ENCODE data around the gene TMEM63B.

The TMEM63B gene

DNA sequence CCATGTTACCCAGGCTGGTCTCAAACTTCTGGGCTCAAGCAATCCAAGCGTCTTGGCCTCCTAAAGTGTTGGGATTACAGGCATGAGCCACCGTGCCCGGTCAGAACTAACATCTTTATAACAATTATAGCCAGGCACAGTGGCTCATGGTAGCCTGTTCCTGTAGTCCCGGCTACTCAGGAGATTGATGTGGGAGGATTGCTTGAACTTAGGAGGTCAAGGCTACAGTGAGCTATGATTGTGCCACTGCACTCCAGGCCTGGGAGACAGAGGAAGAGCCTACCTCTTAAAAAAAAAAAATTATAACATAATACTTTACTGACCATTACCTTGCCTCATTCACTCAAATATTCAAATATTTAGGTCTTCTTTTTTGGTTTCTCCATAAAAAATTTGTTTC, 72.5 kb downstream of the TMEM63B start:
- TF ChIP-seq, protein P1, sequence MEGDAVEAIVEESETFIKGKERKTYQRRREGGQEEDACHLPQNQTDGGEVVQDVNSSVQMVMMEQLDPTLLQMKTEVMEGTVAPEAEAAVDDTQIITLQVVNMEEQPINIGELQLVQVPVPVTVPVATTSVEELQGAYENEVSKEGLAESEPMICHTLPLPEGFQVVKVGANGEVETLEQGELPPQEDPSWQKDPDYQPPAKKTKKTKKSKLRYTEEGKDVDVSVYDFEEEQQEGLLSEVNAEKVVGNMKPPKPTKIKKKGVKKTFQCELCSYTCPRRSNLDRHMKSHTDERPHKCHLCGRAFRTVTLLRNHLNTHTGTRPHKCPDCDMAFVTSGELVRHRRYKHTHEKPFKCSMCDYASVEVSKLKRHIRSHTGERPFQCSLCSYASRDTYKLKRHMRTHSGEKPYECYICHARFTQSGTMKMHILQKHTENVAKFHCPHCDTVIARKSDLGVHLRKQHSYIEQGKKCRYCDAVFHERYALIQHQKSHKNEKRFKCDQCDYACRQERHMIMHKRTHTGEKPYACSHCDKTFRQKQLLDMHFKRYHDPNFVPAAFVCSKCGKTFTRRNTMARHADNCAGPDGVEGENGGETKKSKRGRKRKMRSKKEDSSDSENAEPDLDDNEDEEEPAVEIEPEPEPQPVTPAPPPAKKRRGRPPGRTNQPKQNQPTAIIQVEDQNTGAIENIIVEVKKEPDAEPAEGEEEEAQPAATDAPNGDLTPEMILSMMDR (conservative IDR thresholded peaks at IDR 0.05; ENCODE audit: control insufficient read depth, insufficient read depth, low read depth, low read length): no peak
- no peak overlapping the region for H3K4me3 ChIP-seq (ENCODE audit: control insufficient read depth, low read depth, low read length)
- no peak for DNase-seq (ENCODE audit: low read depth)

DNA sequence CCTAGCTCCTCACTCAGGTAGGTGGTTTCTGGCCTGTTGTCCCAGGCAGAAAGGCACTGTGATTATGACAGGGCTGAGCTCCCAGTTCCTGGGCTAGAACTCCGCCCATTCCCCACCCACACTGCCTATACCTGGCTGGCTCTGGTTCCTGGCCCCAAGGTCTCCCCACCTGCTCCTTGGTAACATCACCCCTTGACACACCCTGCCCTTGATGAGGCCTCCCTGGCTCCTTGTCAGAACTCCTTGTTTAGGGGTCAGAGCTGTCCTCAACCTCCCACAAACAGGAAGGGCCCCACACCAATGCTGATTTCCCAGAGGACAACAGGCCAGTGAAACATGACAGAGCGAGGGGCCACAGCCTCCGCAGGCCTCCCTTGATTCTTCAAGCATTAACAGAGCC, 73.8 kb downstream of the TMEM63B start:
- no peak overlapping the region for H3K4me3 ChIP-seq (ENCODE audit: control insufficient read depth, low read depth, low read length)
- DNase-seq (ENCODE audit: low read depth): no peak
- TF ChIP-seq, protein P1 (conservative IDR thresholded peaks at IDR 0.05; ENCODE audit: control insufficient read depth, insufficient read depth, low read depth, low read length): no peak

DNA sequence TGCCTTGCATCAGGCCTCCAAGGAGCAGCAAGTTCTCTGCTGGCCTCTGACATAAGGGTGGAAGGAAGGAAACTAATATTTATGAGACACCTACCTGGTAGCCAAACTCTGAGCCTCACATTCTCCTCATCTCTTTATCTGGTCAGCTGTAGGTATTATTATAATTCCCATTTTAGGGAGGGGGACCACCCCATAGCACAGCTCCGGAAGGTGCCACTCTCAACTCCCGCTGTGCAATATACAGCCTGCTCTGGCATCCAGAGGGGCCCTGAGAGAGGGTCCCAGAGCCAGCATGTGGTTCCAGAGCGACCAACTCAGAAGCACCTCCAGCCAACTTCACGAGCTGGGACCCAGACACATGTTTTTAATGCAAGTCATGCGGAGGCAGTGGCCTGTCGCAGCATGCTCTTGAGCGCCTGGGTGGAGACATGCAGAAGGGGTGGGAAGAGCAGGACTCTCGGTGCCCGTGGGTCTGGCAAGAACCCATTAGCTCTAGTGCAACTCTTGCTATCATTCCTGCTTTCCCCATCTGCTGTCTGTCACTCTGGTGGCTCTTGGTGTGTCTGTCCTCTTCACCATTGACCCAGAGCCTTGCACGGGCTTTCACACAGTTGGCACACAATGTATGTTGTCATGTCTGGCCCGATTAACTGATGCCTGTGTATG, 74.4 kb downstream of the TMEM63B start:
- no peak overlapping the region for H3K4me3 ChIP-seq (ENCODE audit: control insufficient read depth, low read depth, low read length)
- TF ChIP-seq, protein P1 (conservative IDR thresholded peaks at IDR 0.05; ENCODE audit: control insufficient read depth, insufficient read depth, low read depth, low read length): no peak
- no peak for DNase-seq (ENCODE audit: low read depth)

DNA sequence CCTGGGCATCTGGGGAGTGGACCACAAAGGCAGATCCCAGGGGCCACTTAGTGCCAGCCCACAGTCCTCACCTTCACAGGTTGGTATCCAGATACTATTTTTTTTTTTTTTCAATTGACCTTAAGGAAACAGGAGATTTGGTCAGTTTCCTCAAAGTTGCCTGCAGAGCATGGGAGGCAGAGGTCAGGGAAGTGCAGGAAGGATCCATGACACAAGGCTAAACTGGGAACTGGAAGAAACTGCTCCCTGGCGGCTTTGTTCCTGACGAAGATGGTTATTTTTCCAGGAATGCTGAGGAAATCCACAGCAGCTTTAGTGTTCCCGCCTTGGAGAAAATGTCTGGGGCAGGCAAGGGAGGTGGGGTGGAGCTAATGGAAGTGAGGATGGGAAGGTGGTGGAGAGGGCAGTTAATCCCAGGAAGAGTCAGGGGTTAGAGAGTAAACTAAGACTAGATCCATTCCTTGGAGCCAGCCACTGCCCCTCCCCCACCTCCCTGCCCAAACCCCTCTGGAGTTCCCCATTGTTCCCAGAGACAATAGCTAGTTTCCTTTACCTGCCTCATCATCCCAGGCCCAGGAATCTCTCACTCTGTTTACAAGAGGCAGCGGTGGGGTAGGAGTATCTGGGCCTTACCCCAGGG, 75.1 kb downstream of the TMEM63B start:
- TF ChIP-seq, protein P1 (conservative IDR thresholded peaks at IDR 0.05; ENCODE audit: control insufficient read depth, insufficient read depth, low read depth, low read length): no peak
- no peak for DNase-seq (ENCODE audit: low read depth)
- no peak overlapping the region for H3K4me3 ChIP-seq (ENCODE audit: control insufficient read depth, low read depth, low read length)

DNA sequence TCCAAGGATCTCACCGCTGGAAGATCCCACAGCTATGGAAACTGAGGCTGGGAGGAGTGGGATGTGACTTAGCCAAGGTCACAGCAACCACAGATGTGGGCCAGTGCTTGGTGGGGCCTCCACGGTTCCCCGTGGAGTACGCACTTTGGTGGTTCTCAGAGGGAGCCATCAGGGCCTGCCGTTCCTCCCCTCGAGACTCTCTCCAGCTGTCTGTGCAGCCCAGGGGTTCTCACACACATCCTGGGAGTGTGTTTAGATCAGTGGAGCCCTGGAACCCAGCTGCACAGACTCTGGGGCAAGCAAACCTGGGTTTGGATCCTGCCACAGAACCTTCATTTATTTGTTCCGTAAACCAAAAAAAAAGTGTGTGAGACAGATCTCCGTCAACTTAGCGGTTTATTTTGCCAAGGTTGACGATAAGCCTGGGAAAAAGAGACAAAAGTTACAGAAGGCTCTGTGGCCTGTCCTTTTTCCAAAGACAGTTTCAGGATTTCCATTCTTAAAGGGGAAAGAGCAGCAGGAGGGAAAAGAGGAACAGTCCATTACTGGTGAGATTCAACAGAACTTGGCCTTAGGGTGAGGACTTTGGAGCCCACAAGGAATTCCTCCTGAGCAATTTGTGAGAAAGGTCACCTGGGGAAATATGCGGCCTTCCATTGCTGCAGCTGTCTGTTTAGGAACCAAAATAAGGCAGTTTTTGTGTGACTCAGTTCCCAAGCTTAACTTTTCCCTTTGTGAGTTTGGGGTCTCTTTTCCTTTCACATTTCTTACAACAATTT, 75.8 kb downstream of the TMEM63B start:
- TF ChIP-seq, protein P1 (conservative IDR thresholded peaks at IDR 0.05; ENCODE audit: control insufficient read depth, insufficient read depth, low read depth, low read length): no peak
- H3K4me3 ChIP-seq (ENCODE audit: control insufficient read depth, low read depth, low read length): no peak overlapping the region
- no peak for DNase-seq (ENCODE audit: low read depth)

DNA sequence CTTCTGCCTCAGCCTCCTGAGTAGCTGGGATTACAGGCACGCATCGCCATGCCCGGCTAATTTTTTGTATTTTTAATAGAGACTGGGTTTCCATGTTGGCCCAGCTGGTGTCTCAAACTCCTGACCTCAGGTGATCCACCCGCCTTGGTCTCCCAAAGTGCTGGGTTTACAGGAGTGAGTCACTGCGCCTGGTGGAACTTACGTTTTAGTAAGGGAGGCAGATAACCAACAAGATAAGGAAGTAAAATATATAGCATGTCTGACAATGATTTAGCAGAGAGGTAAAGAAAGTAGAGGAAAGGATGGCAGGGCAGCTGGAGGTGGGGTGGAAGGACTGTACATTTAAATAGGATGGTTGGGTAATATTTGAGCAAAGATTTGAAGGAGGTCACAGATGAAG, 76.6 kb downstream of the TMEM63B start:
- no peak for DNase-seq (ENCODE audit: low read depth)
- H3K4me3 ChIP-seq (ENCODE audit: control insufficient read depth, low read depth, low read length): no peak overlapping the region
- TF ChIP-seq, protein P1 (conservative IDR thresholded peaks at IDR 0.05; ENCODE audit: control insufficient read depth, insufficient read depth, low read depth, low read length): no peak
